ENCODE measurements around the gene LPP. TPM values are rescaled to one million over a fixed set of nuclear protein-coding genes. Genes with fewer than 3 reads are reported as not detected.

LPP gene
- total RNA-seq, 1 experiment from 2014 or later, result 54.0 TPM

- Histone ChIP-seq H3K27ac (ENCODE audit: low read depth, low read length) (no peak overlapping the region), H3K36me3 (ENCODE audit: control insufficient read depth in 1 of 2, insufficient read depth in 2 of 2, low read length in 2 of 2) (no peaks in the 10 kb centered on the region), H3K4me2 (ENCODE audit: low read length) (no peak overlapping the region), H3K9me3 (ENCODE audit: control insufficient read depth in 1 of 2, insufficient read depth in 1 of 2, low read depth in 1 of 2, low read length in 2 of 2) (no peaks in the 10 kb centered on the region), H2AFZ (ENCODE audit: low read depth, low read length, poor library complexity, severe bottlenecking) (no peak overlapping the region), H3K4me3 (replicated peaks in 1 of 2; ENCODE audit: low read depth in 1 of 2, low read length in 2 of 2) (no peak overlapping the region), H3K9me2 (ENCODE audit: insufficient read depth) (no peaks in the 10 kb centered on the region), H3K9ac (ENCODE audit: low read length) (no peak overlapping the region), H3K79me2 (ENCODE audit: insufficient read depth, low read length) (no peaks in the 10 kb centered on the region), H3K27me3 (ENCODE audit: insufficient read depth, low read length) (no peaks in the 10 kb centered on the region), H4K20me1 (ENCODE audit: insufficient read depth) (no peaks in the 10 kb centered on the region), H3K4me1 (ENCODE audit: control insufficient read depth in 1 of 2, insufficient read depth in 2 of 2, low read length in 2 of 2) (no peaks in the 10 kb centered on the region)
- ATAC-seq (no peak), DNase-seq (ENCODE audit: low read depth, low spot score) (no peak)
- TF ChIP-seq RAD21 (IDR thresholded peaks at IDR 0.05; ENCODE audit: low read depth) (no peak), ATF3 (IDR thresholded peaks at IDR 0.05) (no peak), EZH2phosphoT487 (IDR thresholded peaks at IDR 0.05; ENCODE audit: borderline replicate concordance) (no peak), EZH2 (IDR thresholded peaks at IDR 0.05) (no peak), ZNF274 (IDR thresholded peaks at IDR 0.05; ENCODE audit: low read depth, low read length) (no peak), TCF7L2 (IDR thresholded peaks at IDR 0.05; ENCODE audit: borderline replicate concordance, extremely low read depth, insufficient read depth, insufficient read length) (no peak), SIN3A (IDR thresholded peaks at IDR 0.05; ENCODE audit: low read depth) (no peak), SRF (IDR thresholded peaks at IDR 0.05; ENCODE audit: low read depth) (no peak), ZBTB33 (IDR thresholded peaks at IDR 0.05; ENCODE audit: extremely low read depth, insufficient replicate concordance, low read length) (no peak), POLR2A (IDR thresholded peaks at IDR 0.05; ENCODE audit: borderline replicate concordance, extremely low read depth, insufficient read depth, insufficient read length) (no peak), ZFX (IDR thresholded peaks at IDR 0.05) (no peak), YY1 (IDR thresholded peaks at IDR 0.05; ENCODE audit: extremely low read depth, insufficient replicate concordance, low read depth, low read length) (no peak), EGR1 (IDR thresholded peaks at IDR 0.05; ENCODE audit: low read depth) (no peak), CTCF (IDR thresholded peaks at IDR 0.05 in 2 of 3, conservative IDR thresholded peaks at IDR 0.05 in 1 of 3; ENCODE audit: borderline replicate concordance in 1 of 3, insufficient read depth in 1 of 3, low read depth in 2 of 3, low read length in 2 of 3) (no peak), CBX3 (IDR thresholded peaks at IDR 0.05; ENCODE audit: low read depth) (no peak), CEBPB (IDR thresholded peaks at IDR 0.05; ENCODE audit: low read depth) (no peak), JUND (IDR thresholded peaks at IDR 0.05) (no peak)
- ChIA-PET POLR2A (no interaction called here), CTCF (no interaction called here), RAD21 (ENCODE audit: low non-redundant PET in 1 of 2, low total read pairs in 2 of 2, uncharacterized antibody in 2 of 2, unreplicated experiment in 2 of 2) (no interaction called here)
- no TSS peak for BruUV-seq (replicated peaks)
- intact Hi-C loops (cut with micrococcal nuclease), result no loop called here
Measured at GRCh38 chr3:188691004-188691403, 537.0 kb downstream of the LPP start.
